Ovary (tissue), 3 donors: ENCODE data around the gene OSBPL1A.

Experiments
- EP300 ChIP-seq: sonication (generic); formaldehyde crosslinking; IDR thresholded peaks from one replicate; pipeline ENCODE4 v1.6.1; 2017; ENCODE audit warnings: antibody characterized with exemption
- TF ChIP-seq, protein P1 (sequence below), 3 donors: fragments of 450-650 bp in 2 of 3; fragments of 200-600 bp in 1 of 3; IDR thresholded peaks; one replicate each; pipeline versions ENCODE4 v1.5.1 to v1.8.0; 2016 to 2022; ENCODE audit warnings: antibody characterized with exemption in 3 of 3, mild to moderate bottlenecking in 1 of 3
- donor health status: DM: no; HTN: no; CAD: no.

DNA sequence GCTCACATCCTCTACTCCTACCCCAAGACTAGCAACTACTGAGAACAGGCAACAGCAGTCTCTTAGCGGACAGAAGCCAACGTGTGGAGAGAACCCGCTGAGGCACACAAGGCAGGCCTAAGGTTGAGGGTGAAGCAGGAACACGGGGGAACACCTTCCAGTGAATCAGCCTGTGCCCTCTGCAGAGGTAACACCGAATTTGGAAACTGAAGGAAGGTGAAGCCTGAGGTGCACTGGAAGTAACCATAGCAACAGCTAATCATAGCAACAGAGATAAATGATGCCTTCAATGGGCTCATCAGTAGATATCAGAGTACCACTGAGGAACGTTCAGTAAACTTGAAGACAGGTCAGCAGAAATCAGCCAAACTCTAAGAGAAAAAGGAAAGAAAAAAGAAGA is 43.3 kb downstream of the OSBPL1A start:
- TF ChIP-seq, protein P1, sequence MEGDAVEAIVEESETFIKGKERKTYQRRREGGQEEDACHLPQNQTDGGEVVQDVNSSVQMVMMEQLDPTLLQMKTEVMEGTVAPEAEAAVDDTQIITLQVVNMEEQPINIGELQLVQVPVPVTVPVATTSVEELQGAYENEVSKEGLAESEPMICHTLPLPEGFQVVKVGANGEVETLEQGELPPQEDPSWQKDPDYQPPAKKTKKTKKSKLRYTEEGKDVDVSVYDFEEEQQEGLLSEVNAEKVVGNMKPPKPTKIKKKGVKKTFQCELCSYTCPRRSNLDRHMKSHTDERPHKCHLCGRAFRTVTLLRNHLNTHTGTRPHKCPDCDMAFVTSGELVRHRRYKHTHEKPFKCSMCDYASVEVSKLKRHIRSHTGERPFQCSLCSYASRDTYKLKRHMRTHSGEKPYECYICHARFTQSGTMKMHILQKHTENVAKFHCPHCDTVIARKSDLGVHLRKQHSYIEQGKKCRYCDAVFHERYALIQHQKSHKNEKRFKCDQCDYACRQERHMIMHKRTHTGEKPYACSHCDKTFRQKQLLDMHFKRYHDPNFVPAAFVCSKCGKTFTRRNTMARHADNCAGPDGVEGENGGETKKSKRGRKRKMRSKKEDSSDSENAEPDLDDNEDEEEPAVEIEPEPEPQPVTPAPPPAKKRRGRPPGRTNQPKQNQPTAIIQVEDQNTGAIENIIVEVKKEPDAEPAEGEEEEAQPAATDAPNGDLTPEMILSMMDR (IDR thresholded peaks at IDR 0.05), result no peak
- no peak for TF ChIP-seq EP300
